GM10266 (cell line): ENCODE data around the gene C20orf204.

Source experiments
- DNase-seq: peaks from one replicate; pipeline ENCODE4 v3.0.0; 2012; ENCODE audit errors: extremely low spot score
- CTCF ChIP-seq: IDR thresholded peaks from 2 replicates; pipeline ENCODE4 v1.5.1; 2012; ENCODE audit warnings: mild to moderate bottlenecking, low read depth; ENCODE audit not compliant: control insufficient read depth, insufficient read depth; ENCODE audit errors: missing control alignments

C20orf204 gene

GRCh38 chr20:64062596-64063388, 26.8 kb downstream of the C20orf204 start, which contains the start of gene TCEA2:
Gene TCEA2 (plus strand): TSS chr20:64063198. CDS start chr20:64063313, 115 bp downstream.
- peak; percentile 98 for DNase-seq
- TF ChIP-seq CTCF: no peak

DNA sequence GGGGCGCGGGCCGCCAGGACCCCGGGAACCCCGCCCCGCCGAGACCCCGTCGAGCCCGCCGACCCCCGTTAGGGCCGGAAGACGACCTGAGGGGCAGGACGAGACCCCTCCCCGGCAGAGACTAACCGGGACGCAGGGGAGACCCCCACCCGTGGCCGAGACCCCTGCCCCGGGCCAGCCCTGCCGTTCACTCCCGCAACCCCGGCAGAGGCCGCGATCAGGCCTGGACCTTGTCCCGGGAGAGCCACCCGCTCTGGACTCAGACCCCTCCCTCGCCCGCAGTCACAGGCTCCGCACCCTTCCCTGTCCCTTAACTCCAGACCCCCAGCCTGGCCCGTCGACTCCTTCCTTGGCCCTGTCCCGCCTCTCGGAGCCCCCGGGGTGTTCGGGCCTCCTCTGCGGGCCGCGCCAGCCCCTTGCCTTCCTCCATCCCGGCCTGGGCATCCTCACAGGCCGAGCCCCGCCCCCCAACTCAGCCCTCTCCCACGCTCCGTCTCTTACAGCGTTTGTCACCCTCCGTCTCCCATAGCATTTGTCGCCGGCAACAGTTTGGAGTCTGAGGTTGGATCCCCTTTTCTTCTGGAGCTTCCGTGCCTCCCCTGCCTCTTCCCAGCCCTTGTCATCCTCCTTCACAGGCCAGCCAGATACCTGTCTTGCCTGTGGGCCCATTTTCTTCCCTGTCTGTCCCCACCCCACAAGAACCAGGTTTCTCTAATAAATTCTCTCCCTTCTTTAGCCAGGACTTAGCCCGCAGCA, 27.6 kb downstream of the C20orf204 start:
- no peak for TF ChIP-seq CTCF
- peak; percentile 66 for DNase-seq

DNA sequence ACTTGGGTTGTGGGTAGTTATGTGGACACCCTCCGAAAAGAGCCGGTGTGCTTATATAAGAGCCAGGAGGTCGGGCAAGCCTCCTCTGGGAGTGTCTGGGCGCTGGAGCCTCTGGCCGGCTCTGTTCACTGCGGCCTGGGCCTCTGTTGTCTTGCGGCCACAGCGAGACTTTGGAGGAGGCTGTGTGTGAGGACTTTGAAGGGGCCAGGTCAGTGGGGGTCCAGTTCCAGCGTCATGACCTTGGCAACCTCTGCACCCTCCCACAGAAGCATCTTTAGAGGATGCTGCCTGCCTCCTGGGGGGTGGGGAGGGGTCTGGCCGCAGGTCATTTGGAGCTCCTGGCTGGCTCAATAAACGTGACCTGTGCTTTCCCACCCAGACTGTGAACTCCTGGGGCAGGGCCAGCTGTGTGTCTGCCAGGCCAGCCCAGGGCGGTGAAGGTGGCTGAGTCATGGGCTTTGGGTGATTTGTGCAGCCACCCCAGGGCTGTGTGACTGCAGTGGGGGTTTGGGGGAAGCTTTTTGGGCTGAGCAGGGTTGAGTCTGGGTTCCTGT, 28.2 kb downstream of the C20orf204 start:
- DNase-seq: no peak

DNA sequence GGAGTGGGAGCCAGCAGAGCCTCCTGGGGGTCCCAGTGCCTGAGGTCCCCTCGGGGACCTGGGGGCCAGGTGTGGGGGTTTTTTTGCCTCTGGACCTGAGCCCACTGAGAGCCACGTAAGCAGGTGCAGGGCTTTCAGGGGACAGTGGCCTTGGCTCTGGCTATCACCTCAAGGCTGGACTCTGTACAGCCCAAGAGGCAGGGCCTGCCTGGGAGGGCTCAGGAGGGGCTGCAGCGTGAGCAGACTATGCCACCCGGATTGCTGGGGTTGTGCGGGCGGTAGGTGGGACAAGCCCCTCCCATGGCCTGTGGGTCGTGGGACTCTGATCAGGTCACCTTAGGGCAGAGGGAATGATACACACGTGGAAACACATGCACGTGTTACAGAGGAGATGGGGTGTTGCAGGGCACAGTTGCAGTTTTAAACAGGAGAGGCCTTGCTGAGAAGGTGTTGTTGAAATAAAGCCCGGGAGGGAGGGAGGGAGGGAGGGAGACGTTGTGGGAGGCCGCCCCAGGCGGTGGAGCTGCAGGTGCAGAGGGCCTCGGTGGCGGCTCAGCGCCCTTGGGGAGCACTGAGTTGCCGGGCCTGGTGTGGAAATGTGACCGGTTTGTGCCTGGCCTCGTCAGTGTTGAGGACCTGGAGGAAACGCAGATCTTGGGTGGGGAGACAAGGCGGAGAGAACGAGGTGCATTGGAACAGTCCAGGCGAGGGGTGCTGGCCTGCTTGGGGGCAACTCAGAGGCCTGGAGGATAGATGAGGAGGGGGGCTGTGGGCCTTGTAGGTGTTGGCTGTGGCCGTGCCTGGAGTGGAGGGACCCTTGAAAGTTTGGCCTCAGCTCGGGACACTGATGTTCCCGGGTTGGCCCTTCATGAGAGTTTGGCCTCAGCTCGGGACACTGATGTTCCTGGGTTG, 29.3 kb downstream of the C20orf204 start:
- no peak for TF ChIP-seq CTCF
- no peak for DNase-seq

More for the DNA sequence above, 28.2 kb downstream of the C20orf204 start:
- no peak for TF ChIP-seq CTCF

DNA sequence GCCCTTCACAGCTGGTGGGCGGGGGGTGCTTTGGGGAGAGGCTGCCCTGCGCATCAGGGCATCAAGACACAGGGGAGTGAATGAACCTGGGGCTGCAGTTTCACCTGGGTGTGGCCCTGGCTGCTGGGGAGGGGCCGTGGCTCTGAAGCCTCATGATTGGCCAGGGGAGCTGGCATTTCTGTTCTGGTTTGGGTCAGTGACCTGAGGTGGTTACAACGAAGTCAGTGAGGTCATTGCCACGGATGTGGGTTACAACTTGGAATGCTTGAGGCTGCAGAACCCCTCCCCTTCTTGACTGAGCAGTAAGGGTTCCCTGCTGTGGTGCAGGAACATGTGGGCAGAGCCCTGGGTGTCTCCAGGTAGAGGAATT, 30.0 kb downstream of the C20orf204 start:
- peak; percentile 83 for DNase-seq
- TF ChIP-seq CTCF: no peak

DNA sequence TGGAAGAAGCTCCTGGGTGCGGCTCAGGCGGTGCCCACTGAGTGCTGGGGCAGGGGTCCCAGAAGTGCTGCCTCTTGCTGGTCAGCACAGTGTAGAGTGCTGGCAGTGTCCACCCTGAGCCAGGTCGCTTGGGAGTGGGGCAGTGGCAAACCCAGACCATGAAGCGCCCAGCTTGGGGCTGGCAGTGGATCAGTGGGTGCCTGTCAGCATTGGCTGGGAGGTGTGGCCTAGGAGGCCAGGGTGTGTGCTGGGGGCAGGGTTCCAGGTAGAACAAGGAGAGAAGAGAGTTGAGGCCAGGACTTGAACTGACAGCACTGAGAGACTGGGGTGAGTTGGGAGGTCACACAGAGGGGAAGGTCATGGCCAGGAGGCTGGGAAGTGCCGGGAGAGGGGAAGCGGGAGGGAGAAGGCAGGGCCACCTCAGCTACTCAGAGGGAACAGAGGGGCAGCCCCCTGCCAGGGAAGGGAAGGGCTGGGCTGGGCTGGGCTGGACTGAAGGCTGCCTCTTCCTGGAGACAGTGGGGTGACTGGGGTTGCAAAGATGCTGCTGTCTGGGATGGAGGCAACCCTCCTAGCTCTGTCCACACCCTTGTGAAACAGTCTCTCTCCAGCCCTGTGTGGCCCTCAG, 31.1 kb downstream of the C20orf204 start:
- TF ChIP-seq CTCF: no peak
- no peak for DNase-seq
